Renal cortical epithelial cell (primary cell): ENCODE measurements around the gene RBM8A. TPM values are rescaled to one million over a fixed set of nuclear protein-coding genes. Genes with fewer than 3 reads are reported as not detected.
"Not testable (repeated sequence)": the region's sequence is repeated elsewhere in the genome, so short reads cannot be mapped to it uniquely, and the experiment has no call there.

Source experiments
- DNase-seq: peaks from one replicate; pipeline ENCODE4 v3.0.0-alpha.2; 2011; ENCODE audit warnings: low read depth
- total RNA-seq: library from RNA; depleted of rRNA; stranded (reverse); fragments of >200 nt; gene quantifications from 2 replicates; pipeline ENCODE4 v1.2.3, GENCODE V29; 2014

The RBM8A gene
- total RNA-seq, 1 donor from 2014 or later, result 238 TPM

- peak; percentile 21 for DNase-seq
Measured at GRCh38 chr1:145956781-145957442, 29.6 kb upstream of the RBM8A start.

GRCh38 chr1:145956361-145956760 is 29.1 kb upstream of the RBM8A start:
- DNase-seq, result no peak

- no peak for DNase-seq
Measured at GRCh38 chr1:145955436-145955835, 28.2 kb upstream of the RBM8A start.

GRCh38 chr1:145953861-145954260 is 26.6 kb upstream of the RBM8A start:
- DNase-seq, result no peak

GRCh38 chr1:145952903-145953302 is 25.6 kb upstream of the RBM8A start:
- DNase-seq, result no peak

- DNase-seq, result no peak
Measured at GRCh38 chr1:145951526-145951925, 24.2 kb upstream of the RBM8A start.

- DNase-seq, result no peak
Measured at GRCh38 chr1:145949219-145949618, 21.9 kb upstream of the RBM8A start.

- DNase-seq, result no peak
Measured at GRCh38 chr1:145947551-145947950, 20.3 kb upstream of the RBM8A start.

GRCh38 chr1:145946477-145946986 is 19.2 kb upstream of the RBM8A start:
- no peak for DNase-seq

GRCh38 chr1:145944532-145944931 is 17.2 kb upstream of the RBM8A start:
- DNase-seq, result no peak

- DNase-seq, result no peak
Measured at GRCh38 chr1:145942871-145943270, 15.6 kb upstream of the RBM8A start.

- DNase-seq, result no peak
Measured at GRCh38 chr1:145942405-145942804, 15.1 kb upstream of the RBM8A start.

GRCh38 chr1:145937436-145937835 is 10.2 kb upstream of the RBM8A start:
- no peak for DNase-seq

- DNase-seq, result no peak
Measured at GRCh38 chr1:145936247-145936646, 9.0 kb upstream of the RBM8A start.

- DNase-seq, result no peak
Measured at GRCh38 chr1:145935708-145936107, 8.4 kb upstream of the RBM8A start.

GRCh38 chr1:145932522-145933009 is 5.3 kb upstream of the RBM8A start:
- not testable (repeated sequence) for DNase-seq

GRCh38 chr1:145927916-145928643 is 796 bp upstream of the RBM8A start:
- no peak for DNase-seq

- DNase-seq, result no peak
Measured at GRCh38 chr1:145926686-145927062, 610 bp downstream of the RBM8A start.

- DNase-seq, result no peak
Measured at GRCh38 chr1:145922266-145922665, 5.0 kb downstream of the RBM8A start.

GRCh38 chr1:145920297-145920696 is 7.0 kb downstream of the RBM8A start:
- DNase-seq, result not testable (repeated sequence)

- DNase-seq, result peak; percentile 75
Measured at GRCh38 chr1:145918992-145919939, 8.0 kb downstream of the RBM8A start.
